Heart right ventricle (tissue), 16 donors: ENCODE measurements around the gene RDH8. TPM values are rescaled to one million over a fixed set of nuclear protein-coding genes. Genes with fewer than 3 reads are reported as not detected.

Experiments used
- ATAC-seq, 8 donors: fragments of 200-7000 bp; cut with Tn5 transposase; one replicate each; pipeline ENCODE4 v1.9.1; 2020; ENCODE audit warnings: mild to moderate bottlenecking in 8 of 8, moderate library complexity in 8 of 8, moderate number of reproducible peaks in 1 of 8
- DNase-seq, 2 donors: peaks; one replicate each; pipeline ENCODE4 v3.0.0-alpha.2; 2020
- H3K27ac ChIP-seq, 10 donors: fragments of 200-600 bp; sonication (generic) in 2 of 10; one replicate each; pipeline versions ENCODE4 v1.5.0 to v1.8.0; 2020 to 2022; ENCODE audit warnings: mild to moderate bottlenecking in 3 of 10
- H3K27me3 ChIP-seq, 7 donors: fragments of 200-600 bp; one replicate each; pipeline ENCODE4 v1.8.0; 2021 to 2022; ENCODE audit warnings: mild to moderate bottlenecking in 2 of 7
- H3K36me3 ChIP-seq, 9 donors: fragments of 200-600 bp; sonication (generic) in 1 of 9; one replicate each; pipeline versions ENCODE4 v1.5.0 to v1.8.0; 2020 to 2022; ENCODE audit warnings: mild to moderate bottlenecking in 2 of 9
- H3K4me1 ChIP-seq, 9 donors: fragments of 200-600 bp; sonication (generic) in 1 of 9; one replicate each; pipeline versions ENCODE4 v1.5.0 to v1.8.0; 2020 to 2022; ENCODE audit warnings: mild to moderate bottlenecking in 4 of 9
- H3K4me3 ChIP-seq, 10 donors: fragments of 200-600 bp; sonication (generic) in 2 of 10; one replicate each; pipeline versions ENCODE4 v1.5.0 to v1.8.0; 2020 to 2022; ENCODE audit warnings: mild to moderate bottlenecking in 7 of 10, moderate library complexity in 2 of 10
- H3K9me3 ChIP-seq, 11 donors: fragments of 200-600 bp in 10 of 11; sonication (generic) in 2 of 11; one replicate each; pipeline versions ENCODE4 v1.5.0 to v1.8.0; 2013 to 2022; ENCODE audit warnings: mild to moderate bottlenecking in 2 of 11, control low read depth in 1 of 11, moderate library complexity in 1 of 11
- CTCF ChIP-seq, 9 donors: fragments of 200-600 bp; sonication (generic) in 2 of 9; IDR thresholded peaks; one replicate each; pipeline versions ENCODE4 v1.5.0 to v1.8.0; 2021 to 2022; ENCODE audit warnings: antibody characterized with exemption in 9 of 9, mild to moderate bottlenecking in 5 of 9, moderate library complexity in 1 of 9
- WGBS, 2 donors: extraction: QIAGEN DNeasy Blood & Tissue Kit; methylation state at CpG; one replicate each; pipeline ENCODE4 v1.1.7; 2013; ENCODE audit warnings: inconsistent platforms in 1 of 2; 5-methylcytosine and 5-hydroxymethylcytosine counted together
- intact Hi-C, 10 donors: fragments of 100-400 bp; cut with DNase I; formaldehyde crosslinking; loops; one replicate each; pipeline versions ENCODE4 v1.11.1 to v1.14.2; 2022
- polyA plus RNA-seq, 2 donors: library from polyadenylated mRNA; stranded (reverse); fragments of 200-250 nt; gene quantifications; one replicate each; pipeline ENCODE4 v1.2.3, GENCODE V29; 2013
- total RNA-seq, 10 donors: library from RNA; stranded (reverse); fragmentation: NEBNext Ultra II Directional in 3 of 10; extraction: Animal tissue kit (Norgen Biotek cat#: 25700) in 3 of 10; gene quantifications; one replicate each; pipeline versions ENCODE4 v1.2.1 to v1.2.4, GENCODE V29; 2021 to 2023
- donor health status: Arrhythmogenic right ventricular cardiomyopathy.
- donor health status: ischemic (EF 13 %, LVEDD 7.1; RV severe dilation, severe dysfunction).
- donor health status: healthy with polysubstance abuse.
- donor health status: DM: no; HTN: yes; CAD: no.
- donor health status: DM: no; HTN: no; CAD: no.
- donor health status: ischemic (EF 25% LVEDD 6.9; RV normal size, moderate dysfunction).
- donor health status: ischemic (EF 25% LVEDD 5.7; RV mildly dilated, moderate dysfunction).
- donor health status: healthy.
- donor health status: DM: yes; HTN: yes; CAD: no.
- donor health status: Ischemic cardiomyopathy.
- donor health status: ischemic (EF 35%, LVEDD 5.7; RV mildly dilated, moderate dysfunction).
- donor health status: nonischemic (EF 11% LVEDD 7.7; RV severe dilation, severe dysfunction).
- donor health status: DM: yes; HTN: yes; CAD: no.
- donor health status: PGD.
- donor health status: ischemic (EF 29% LVEDD 5.4; RV normal size, mild dysfunction).
- donor health status: nonischemic (EF 23%, LVEDD 6.1; RV moderate dilation, normal function).

RDH8 gene
- total and polyA plus RNA-seq, 12 donors: not detected

GRCh38 chr19:10045371-10045770 lies 32.1 kb downstream of the RDH8 start:
- no peak for ATAC-seq
- intact Hi-C loops: no loop called here
- Histone ChIP-seq H3K9me3 (peaks cover 0 to 65% (median 42%) of the 10 kb centered on the region in 11 donors), H3K27me3 (peaks cover 0 to 15% (median 7%) of the 10 kb centered on the region in 7 donors), H3K4me3 (no peak overlapping the region), H3K36me3 (no peaks in the 10 kb centered on the region), H3K27ac (no peak overlapping the region), H3K4me1 (no peaks in the 10 kb centered on the region)
- 28 to 50% methylated on average over 1 of the region's 1 CpG for WGBS, 2 donors
- TF ChIP-seq CTCF (IDR thresholded peaks at IDR 0.05): no peak
- DNase-seq: no peak

GRCh38 chr19:10049626-10050025 lies 36.3 kb downstream of the RDH8 start:
- peaks cover 0 to 27% (median 7%) of the 10 kb centered on the region in 7 donors for H3K27me3 ChIP-seq
- peaks cover 0 to 22% (median 10%) of the 10 kb centered on the region in 11 donors for H3K9me3 ChIP-seq
- TF ChIP-seq CTCF (IDR thresholded peaks at IDR 0.05): no peak
- H3K27ac ChIP-seq: no peak overlapping the region
- DNase-seq (no peak), ATAC-seq (no peak)
- H3K36me3 ChIP-seq: no peaks in the 10 kb centered on the region
- 53 to 93% methylated on average over 2 of the region's 2 CpGs for WGBS, 2 donors
- H3K4me1 ChIP-seq: no peaks in the 10 kb centered on the region
- intact Hi-C loops: no loop called here
- no peak overlapping the region for H3K4me3 ChIP-seq

- H3K36me3 ChIP-seq: no peaks in the 10 kb centered on the region
- no peaks in the 10 kb centered on the region for H3K9me3 ChIP-seq
- no peak for ATAC-seq
- no peak overlapping the region for H3K27ac ChIP-seq
- WGBS, 2 donors: 72 to 76% methylated on average over 21 of the region's 21 CpGs
- TF ChIP-seq CTCF (IDR thresholded peaks at IDR 0.05): no peak
- no peak for DNase-seq
- H3K27me3 ChIP-seq: peaks cover 0 to 29% (median under 1%) of the 10 kb centered on the region in 7 donors
- intact Hi-C loops: no loop called here
- no peak overlapping the region for H3K4me3 ChIP-seq
- H3K4me1 ChIP-seq: no peaks in the 10 kb centered on the region
Observed at GRCh38 chr19:10052602-10053360, 39.5 kb downstream of the RDH8 start.

- DNase-seq (no peak), ATAC-seq (no peak)
- Histone ChIP-seq H3K4me1 (no peaks in the 10 kb centered on the region), H3K36me3 (no peaks in the 10 kb centered on the region), H3K9me3 (no peaks in the 10 kb centered on the region), H3K27me3 (peaks cover 0 to 69% (median 24%) of the 10 kb centered on the region in 7 donors), H3K27ac (no peak overlapping the region), H3K4me3 (no peak overlapping the region)
- TF ChIP-seq CTCF (IDR thresholded peaks at IDR 0.05): no peak
- WGBS, 2 donors: 22 to 32% methylated on average over 15 to 21 of the region's 21 CpGs
- intact Hi-C loops: no loop called here
Observed at GRCh38 chr19:10061717-10062310, 48.5 kb downstream of the RDH8 start.
